Measurements from ENCODE around the gene KCTD5.
"Not testable (repeated sequence)": the region's sequence is repeated elsewhere in the genome, so short reads cannot be mapped to it uniquely, and the experiment has no call there.

DNA sequence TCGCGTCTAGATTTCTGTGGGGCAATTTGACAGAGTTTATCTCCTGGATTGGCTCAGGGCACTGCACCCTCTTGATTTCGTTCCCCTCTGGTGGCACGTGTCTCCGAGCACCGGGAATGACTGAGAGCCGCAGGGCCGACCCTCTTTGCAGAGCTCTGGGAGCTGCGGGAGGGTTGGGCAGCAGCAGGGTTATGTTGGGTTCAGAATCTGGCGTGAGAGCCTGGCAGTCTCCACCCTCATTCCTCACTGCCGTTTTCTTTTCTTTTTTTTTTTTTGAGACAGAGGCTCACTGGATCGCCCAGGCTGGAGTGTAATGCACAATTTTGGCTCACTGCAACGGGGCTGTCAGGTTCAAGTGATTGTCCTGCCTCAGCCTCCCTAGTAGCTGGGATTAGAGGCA, 7.1 kb downstream of the KCTD5 start:
- not testable (repeated sequence) for TF ChIP-seq CBFB (IDR thresholded peaks at IDR 0.05; ENCODE audit: low read depth); RFX5 (IDR thresholded peaks at IDR 0.05; ENCODE audit: low read depth, low read length); POLR2A (IDR thresholded peaks at IDR 0.05; ENCODE audit: low read depth, low read length); NR2C2 (IDR thresholded peaks at IDR 0.05; ENCODE audit: borderline replicate concordance, control insufficient read depth, insufficient read length, low read depth); STAT3 (IDR thresholded peaks at IDR 0.05; ENCODE audit: low read depth, low read length); ZNF622 (IDR thresholded peaks at IDR 0.05); YBX1 (IDR thresholded peaks at IDR 0.05); EZH2 (IDR thresholded peaks at IDR 0.05; ENCODE audit: borderline replicate concordance, control insufficient read depth, low read depth, low read length); FOS (IDR thresholded peaks at IDR 0.05; ENCODE audit: borderline replicate concordance, extremely low read depth, insufficient read length); POLR2AphosphoS5 (IDR thresholded peaks at IDR 0.05; ENCODE audit: low read length)
- TF ChIP-seq, protein P1, sequence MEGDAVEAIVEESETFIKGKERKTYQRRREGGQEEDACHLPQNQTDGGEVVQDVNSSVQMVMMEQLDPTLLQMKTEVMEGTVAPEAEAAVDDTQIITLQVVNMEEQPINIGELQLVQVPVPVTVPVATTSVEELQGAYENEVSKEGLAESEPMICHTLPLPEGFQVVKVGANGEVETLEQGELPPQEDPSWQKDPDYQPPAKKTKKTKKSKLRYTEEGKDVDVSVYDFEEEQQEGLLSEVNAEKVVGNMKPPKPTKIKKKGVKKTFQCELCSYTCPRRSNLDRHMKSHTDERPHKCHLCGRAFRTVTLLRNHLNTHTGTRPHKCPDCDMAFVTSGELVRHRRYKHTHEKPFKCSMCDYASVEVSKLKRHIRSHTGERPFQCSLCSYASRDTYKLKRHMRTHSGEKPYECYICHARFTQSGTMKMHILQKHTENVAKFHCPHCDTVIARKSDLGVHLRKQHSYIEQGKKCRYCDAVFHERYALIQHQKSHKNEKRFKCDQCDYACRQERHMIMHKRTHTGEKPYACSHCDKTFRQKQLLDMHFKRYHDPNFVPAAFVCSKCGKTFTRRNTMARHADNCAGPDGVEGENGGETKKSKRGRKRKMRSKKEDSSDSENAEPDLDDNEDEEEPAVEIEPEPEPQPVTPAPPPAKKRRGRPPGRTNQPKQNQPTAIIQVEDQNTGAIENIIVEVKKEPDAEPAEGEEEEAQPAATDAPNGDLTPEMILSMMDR (IDR thresholded peaks at IDR 0.05 in 2 of 3, conservative IDR thresholded peaks at IDR 0.05 in 1 of 3; ENCODE audit: control insufficient read depth in 2 of 3, extremely low read depth in 1 of 3, insufficient read depth in 1 of 3, low read depth in 3 of 3, low read length in 3 of 3), result not testable (repeated sequence)
- TF ChIP-seq, protein P2, sequence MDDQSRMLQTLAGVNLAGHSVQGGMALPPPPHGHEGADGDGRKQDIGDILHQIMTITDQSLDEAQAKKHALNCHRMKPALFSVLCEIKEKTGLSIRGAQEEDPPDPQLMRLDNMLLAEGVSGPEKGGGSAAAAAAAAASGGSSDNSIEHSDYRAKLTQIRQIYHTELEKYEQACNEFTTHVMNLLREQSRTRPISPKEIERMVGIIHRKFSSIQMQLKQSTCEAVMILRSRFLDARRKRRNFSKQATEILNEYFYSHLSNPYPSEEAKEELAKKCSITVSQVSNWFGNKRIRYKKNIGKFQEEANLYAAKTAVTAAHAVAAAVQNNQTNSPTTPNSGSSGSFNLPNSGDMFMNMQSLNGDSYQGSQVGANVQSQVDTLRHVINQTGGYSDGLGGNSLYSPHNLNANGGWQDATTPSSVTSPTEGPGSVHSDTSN (IDR thresholded peaks at IDR 0.05; ENCODE audit: insufficient replicate concordance, low read depth, low read length), result not testable (repeated sequence)

Data from GM12878 (cell line).